Stomach smooth muscle (tissue), 2 donors: ENCODE measurements around the gene LHX4.

ENCODE experiments used
- H3K27ac ChIP-seq: one replicate; pipeline ENCODE4 v1.7.0; 2013; ENCODE audit warnings: mild to moderate bottlenecking, low read length, inconsistent platforms
- H3K27me3 ChIP-seq, 2 donors: one replicate each; pipeline ENCODE4 v1.7.0; 2013; ENCODE audit warnings: low read length in 2 of 2; ENCODE audit not compliant: insufficient read depth in 2 of 2, control insufficient read depth in 1 of 2
- H3K36me3 ChIP-seq, 2 donors: one replicate each; pipeline ENCODE4 v1.7.0; 2013; ENCODE audit warnings: low read length in 2 of 2; ENCODE audit not compliant: control insufficient read depth in 2 of 2, insufficient read depth in 2 of 2
- H3K4me1 ChIP-seq: one replicate; pipeline ENCODE4 v1.7.0; 2013; ENCODE audit warnings: low read length; ENCODE audit not compliant: control insufficient read depth, insufficient read depth
- H3K4me3 ChIP-seq, 2 donors: one replicate each; pipeline ENCODE4 v1.7.0; 2013; ENCODE audit warnings: low read length in 2 of 2
- H3K9ac ChIP-seq, 2 donors: one replicate each; pipeline ENCODE4 v1.7.0; 2013; ENCODE audit warnings: low read length in 2 of 2, mild to moderate bottlenecking in 1 of 2
- H3K9me3 ChIP-seq, 2 donors: one replicate each; pipeline ENCODE4 v1.7.0; 2013; ENCODE audit warnings: low read length in 2 of 2; ENCODE audit not compliant: control insufficient read depth in 2 of 2
- donor health status: healthy.
- donor health status: Pancreatic carcinoma.

Gene LHX4

DNA sequence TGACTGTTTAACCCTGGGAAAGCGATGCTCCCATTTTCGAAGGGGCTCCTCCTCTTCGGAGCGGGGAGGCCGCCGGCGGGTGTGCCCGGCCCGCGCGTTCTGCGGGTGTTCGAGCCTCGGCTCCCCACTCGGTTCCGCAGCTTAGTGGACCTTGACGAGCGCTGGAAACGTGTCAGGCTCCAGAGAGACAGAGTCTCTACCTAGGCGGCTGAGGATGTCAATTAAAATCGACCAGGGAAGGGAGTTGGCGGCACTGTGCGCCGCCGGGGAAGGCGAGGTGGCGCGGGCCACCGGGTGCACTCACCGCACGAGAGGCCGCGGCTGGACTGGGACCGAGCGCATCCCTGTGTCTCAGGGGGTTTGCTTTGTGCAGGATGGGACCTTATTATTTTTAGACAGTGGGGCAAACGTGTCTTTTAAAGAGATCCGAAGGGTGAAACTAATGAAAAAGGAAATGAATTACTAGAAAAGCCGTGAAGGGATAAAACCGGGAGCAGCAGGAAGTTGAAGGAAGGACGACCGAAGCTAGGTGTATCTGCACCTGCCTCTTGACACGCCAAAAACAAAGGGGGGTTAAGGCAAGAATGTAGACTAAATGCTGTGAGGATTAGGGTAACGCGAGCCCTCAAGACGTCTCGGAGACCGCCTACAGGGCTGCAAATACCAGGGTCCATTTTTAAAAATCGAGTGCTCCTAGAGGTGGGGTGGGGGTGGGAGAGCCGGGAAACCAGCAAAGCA, 5.6 kb downstream of the LHX4 start:
- Histone ChIP-seq H3K9me3 (no peaks in the 10 kb centered on the region), H3K4me1 (peaks cover 30% of the 10 kb centered on the region), H3K27me3 (peaks cover 77 to 93% of the 10 kb centered on the region in 2 donors), H3K9ac (no peak overlapping the region), H3K27ac (no peak overlapping the region), H3K36me3 (no peaks in the 10 kb centered on the region), H3K4me3 (peak overlapping the region in 1 of 2 donors; percentile 35)

DNA sequence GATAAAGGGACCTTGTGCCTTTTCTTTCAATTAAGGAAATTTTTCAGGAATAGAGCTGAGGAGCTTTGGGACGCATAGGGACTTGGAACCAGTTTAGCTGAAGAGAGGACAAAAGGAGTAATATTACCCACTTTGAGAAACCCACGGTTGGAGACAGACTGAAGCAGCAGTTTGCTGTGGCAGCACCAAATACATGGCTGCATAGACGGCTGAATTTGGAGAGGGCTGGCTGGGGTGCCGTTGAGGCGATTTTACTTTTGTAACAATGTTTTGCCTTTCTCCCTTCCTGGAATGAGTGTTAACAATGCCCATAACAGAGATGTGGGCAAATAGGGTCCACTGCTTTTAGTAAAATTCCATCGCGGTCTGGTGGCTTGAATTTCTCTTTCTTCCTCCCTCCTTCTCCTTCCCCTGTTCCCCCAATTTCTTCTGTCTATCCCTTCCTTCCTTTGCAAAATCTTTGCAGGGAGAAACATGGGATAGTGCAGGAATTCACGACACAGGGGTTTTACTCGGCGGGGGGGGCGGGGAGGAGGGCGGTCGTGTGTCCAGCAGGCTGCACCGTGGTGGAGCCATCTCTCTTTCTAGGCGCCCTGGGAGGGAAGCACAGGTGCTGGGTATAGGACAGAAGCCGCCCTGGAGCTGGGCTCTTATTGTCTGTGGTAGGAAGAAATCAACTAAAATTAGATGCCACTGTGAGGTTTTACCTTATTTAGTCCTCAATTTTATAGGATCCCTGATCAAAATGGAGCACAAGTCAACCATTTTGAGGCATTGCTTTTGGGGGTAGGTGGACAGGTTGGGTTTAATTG, 6.8 kb downstream of the LHX4 start:
- Histone ChIP-seq H3K27ac (no peak overlapping the region), H3K27me3 (peaks cover 82 to 94% of the 10 kb centered on the region in 2 donors), H3K36me3 (no peaks in the 10 kb centered on the region), H3K4me1 (peaks cover 19% of the 10 kb centered on the region), H3K9ac (no peak overlapping the region), H3K4me3 (no peak overlapping the region), H3K9me3 (no peaks in the 10 kb centered on the region)

DNA sequence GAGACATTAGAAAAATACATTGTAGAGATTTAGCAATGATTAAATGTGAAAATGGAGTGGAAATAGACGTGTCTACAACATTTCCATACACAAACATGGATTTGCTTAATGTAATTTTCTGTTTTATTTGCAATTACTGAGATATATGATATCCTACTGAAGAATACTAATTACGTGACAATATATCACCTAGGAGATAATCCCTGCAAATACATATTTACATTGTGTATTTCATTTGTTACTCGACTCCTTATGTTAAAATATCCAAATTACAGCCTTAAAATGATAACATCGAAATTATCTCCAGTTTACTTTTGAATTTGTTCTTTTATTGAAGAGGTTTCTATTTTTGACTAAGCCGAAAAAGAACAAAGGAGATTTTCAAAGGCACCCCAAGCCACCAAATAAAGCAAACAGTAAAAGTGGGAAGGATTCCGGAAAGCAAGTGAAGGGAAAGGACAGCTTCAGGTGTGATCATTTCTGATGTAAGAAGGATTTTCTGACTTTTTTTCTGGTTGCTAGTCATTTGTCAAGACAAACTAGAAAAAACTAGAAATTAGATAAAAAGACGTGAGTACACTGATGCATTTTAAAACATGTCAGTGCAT, 7.9 kb downstream of the LHX4 start:
- Histone ChIP-seq H3K27me3 (peaks cover 75 to 90% of the 10 kb centered on the region in 2 donors), H3K4me1 (peaks cover 18% of the 10 kb centered on the region), H3K9ac (no peak overlapping the region), H3K27ac (no peak overlapping the region), H3K9me3 (no peaks in the 10 kb centered on the region), H3K4me3 (no peak overlapping the region), H3K36me3 (no peaks in the 10 kb centered on the region)

DNA sequence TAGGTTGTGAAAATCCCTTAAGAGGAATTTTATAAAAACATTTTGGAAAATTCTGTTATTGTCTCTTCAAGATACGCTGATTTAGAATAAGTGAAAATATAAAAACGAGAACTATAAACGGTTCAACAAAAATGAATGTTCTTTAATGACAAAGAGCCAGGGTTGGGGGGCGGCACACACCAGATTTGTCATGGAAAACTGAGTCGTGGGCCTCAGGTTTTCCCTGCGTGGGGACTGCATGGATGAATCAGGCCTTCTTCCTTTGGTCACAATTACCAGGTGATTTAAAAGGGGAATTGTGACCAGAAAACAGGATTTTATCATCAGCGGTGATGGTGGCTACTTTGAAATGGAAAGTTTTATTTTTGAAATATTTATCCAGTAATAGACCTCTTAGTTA, 8.6 kb downstream of the LHX4 start:
- no peak overlapping the region for H3K9ac ChIP-seq
- H3K27me3 ChIP-seq = peaks cover 71 to 83% of the 10 kb centered on the region in 2 donors
- no peak overlapping the region for H3K4me3 ChIP-seq

DNA sequence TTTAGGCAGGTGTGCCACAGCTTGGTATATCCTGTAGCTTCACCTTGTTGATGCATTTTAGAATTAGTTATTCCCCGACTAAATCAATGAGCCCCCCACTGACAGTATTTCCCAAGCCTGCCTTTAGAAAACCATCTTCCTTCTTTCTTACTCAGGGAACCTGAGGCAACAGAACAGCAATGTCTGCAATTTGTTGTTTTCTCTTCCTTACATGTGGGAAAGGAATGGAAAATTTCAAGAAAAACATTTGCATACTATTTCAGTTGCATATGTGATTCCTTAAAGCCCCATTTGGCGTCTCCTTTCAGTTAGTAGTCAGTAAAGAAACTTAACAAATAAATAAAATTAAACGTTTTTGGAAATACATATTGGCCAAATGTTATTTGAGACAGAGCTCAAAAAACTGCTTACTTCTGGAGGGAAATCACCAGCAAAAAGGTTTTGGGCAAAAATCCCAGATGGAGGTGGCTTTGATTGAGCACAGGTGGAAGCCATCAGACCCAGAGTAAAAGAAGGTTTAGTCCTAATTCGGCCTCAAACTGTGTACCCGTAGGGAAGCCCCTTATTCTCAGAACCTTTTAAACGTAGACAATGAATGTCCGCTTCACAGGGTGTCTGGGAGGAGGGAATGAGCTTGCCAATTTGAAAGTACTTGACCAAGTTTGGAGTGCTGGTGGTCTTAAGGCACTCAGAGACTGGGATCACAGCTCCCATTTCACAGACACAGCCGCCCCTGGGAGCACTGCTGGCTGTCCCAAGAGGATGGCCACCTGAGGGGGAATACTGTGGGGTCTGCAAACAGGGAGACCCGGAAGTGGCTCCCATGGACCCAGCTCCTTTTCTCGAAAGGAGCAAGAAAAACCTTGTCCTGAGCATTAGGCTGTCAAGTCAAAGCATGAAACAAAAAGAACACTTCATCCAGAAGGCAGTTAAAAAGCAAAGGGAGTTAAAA, 9.4 kb downstream of the LHX4 start:
- peaks cover 10% of the 10 kb centered on the region for H3K4me1 ChIP-seq
- H3K27me3 ChIP-seq = peaks cover 66 to 77% of the 10 kb centered on the region in 2 donors
- H3K9ac ChIP-seq = no peak overlapping the region
- no peaks in the 10 kb centered on the region for H3K36me3 ChIP-seq
- H3K4me3 ChIP-seq = no peak overlapping the region
- H3K9me3 ChIP-seq = no peaks in the 10 kb centered on the region
- H3K27ac ChIP-seq = no peak overlapping the region

More for the DNA sequence above, 8.6 kb downstream of the LHX4 start:
- Histone ChIP-seq H3K9me3 (no peaks in the 10 kb centered on the region), H3K27ac (no peak overlapping the region), H3K36me3 (no peaks in the 10 kb centered on the region), H3K4me1 (peaks cover 13% of the 10 kb centered on the region)

DNA sequence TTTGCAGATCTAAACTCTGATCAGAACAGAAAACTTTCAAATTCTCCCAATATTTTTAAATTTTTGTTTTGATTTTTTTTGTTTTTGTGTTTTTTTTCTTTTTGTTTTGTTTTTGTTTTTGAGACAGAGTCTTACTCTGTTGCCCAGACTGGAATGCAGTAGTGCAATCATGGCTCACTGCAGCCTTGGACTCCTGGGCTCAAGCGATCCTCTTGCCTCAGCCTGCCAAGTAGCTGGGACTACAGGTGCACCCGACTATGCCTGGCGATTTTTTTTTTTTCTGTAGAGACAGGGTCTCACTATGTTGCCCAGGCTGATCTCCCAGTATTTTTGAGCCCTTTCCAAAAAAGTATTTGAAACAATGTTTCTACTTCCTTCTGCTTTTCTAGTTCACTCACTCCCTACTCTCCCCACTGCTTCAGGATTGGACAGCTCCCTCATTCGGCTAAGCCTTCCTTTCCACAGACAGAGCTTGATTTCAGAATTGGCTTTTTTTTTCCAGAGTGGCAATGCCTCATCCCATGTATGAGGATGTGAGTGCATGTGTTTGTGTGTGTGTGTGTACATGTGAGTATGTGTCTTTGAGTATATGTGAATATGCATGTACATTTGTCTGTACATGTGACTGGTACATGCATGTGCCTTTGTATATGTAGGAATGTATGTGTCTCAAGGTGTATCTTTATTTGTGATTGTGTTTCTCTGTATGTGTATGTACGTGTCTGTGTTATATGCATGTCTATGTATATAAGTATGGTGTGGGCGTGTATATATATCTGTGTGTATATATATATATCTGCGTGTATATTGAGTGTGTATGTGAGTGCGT, 11.9 kb downstream of the LHX4 start:
- peaks cover 45 to 52% of the 10 kb centered on the region in 2 donors for H3K27me3 ChIP-seq
- H3K4me1 ChIP-seq = no peaks in the 10 kb centered on the region
- H3K27ac ChIP-seq = no peak overlapping the region
- no peak overlapping the region for H3K9ac ChIP-seq
- no peaks in the 10 kb centered on the region for H3K36me3 ChIP-seq
- no peak overlapping the region for H3K4me3 ChIP-seq
- no peaks in the 10 kb centered on the region for H3K9me3 ChIP-seq

DNA sequence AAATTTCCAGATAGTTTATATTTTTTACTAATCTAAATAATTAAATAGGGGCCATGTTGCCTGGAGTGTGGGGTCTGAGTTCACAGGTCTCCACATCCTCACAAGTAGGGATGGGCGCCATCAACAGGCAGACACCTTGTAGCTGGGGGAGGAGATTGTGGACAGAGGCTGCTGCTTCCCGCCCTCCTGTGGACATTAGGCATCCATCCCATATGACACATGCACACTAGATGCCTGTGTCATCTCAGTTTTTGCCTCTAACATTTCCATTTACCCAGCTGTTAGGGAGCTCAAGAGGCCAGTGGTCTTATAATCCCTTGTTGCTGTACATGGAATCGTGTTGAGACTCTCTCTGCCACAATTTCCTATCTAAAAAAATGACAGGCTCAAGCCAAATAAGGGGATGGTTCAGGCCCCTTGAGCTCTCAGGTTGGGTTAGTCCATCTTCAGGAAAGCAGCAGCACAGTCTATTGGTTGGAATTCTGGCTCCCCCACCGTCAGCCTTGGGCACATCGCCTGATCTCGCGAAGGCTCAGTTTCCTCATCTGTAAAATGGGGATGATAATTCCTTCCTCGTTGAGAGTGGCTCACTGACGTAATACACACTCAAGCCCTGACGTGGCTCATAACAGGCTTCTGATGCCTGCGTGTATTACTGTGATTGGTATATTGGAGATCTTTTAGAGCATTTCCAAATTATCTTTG, 13.6 kb downstream of the LHX4 start:
- no peaks in the 10 kb centered on the region for H3K4me1 ChIP-seq
- peaks cover 34 to 38% of the 10 kb centered on the region in 2 donors for H3K27me3 ChIP-seq
- H3K36me3 ChIP-seq = no peaks in the 10 kb centered on the region
- H3K9me3 ChIP-seq = no peaks in the 10 kb centered on the region
- no peak overlapping the region for H3K4me3 ChIP-seq
- no peak overlapping the region for H3K27ac ChIP-seq
- H3K9ac ChIP-seq = no peak overlapping the region

DNA sequence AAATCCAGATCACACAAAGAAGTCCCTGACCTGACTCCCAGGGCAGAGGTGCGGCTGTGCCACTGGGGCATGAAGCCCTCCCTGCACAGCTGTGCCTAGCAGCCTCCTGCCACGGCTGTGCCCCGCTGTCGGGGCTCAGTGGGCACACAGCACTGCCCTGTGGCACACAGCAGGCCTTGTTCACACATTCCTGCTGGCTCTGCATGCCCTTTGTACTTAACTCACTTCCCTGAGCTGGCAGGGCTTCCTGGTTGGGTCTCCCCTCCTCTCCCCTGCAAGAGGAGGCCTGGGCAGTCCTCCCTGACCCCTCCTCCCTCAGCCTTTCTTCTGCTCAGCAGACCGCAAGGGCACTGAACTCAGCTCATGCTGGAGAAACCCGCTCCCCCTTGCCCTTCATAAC, 14.8 kb downstream of the LHX4 start:
- Histone ChIP-seq H3K4me3 (no peak overlapping the region), H3K36me3 (no peaks in the 10 kb centered on the region), H3K4me1 (no peaks in the 10 kb centered on the region), H3K9ac (no peak overlapping the region), H3K27me3 (peaks cover 25 to 33% of the 10 kb centered on the region in 2 donors), H3K9me3 (no peaks in the 10 kb centered on the region), H3K27ac (no peak overlapping the region)

DNA sequence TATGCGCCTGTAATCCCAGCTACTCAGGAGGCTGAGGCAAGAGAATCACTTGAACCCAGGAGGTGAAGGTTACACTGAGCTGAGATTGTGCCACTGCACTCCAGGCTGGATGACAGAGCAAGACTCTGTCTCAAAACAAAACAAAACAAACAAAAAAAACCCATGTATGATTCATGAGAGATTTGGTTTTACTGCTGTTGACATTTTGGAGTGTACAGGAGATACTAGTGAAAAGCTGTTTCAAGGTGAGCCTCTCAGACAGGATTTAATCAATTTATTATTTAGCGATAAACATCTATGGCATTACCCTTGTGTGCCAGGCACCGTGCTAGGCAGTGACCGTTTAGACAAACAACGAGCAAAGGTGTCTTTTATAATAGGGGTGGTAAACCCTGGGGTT, 16.5 kb downstream of the LHX4 start:
- H3K27me3 ChIP-seq = peaks cover 11 to 23% of the 10 kb centered on the region in 2 donors
- H3K9me3 ChIP-seq = no peaks in the 10 kb centered on the region
- no peak overlapping the region for H3K4me3 ChIP-seq
- no peak overlapping the region for H3K27ac ChIP-seq
- no peaks in the 10 kb centered on the region for H3K36me3 ChIP-seq
- H3K9ac ChIP-seq = no peak overlapping the region
- no peaks in the 10 kb centered on the region for H3K4me1 ChIP-seq
